Measurements from ENCODE around the gene MED17. TPM values are rescaled to one million over a fixed set of nuclear protein-coding genes. Genes with fewer than 3 reads are reported as not detected.
"Not testable (repeated sequence)": the region's sequence is repeated elsewhere in the genome, so short reads cannot be mapped to it uniquely, and the experiment has no call there.

The MED17 gene
- total RNA-seq, 1 donor from 2014 or later = 16.8 TPM

DNA sequence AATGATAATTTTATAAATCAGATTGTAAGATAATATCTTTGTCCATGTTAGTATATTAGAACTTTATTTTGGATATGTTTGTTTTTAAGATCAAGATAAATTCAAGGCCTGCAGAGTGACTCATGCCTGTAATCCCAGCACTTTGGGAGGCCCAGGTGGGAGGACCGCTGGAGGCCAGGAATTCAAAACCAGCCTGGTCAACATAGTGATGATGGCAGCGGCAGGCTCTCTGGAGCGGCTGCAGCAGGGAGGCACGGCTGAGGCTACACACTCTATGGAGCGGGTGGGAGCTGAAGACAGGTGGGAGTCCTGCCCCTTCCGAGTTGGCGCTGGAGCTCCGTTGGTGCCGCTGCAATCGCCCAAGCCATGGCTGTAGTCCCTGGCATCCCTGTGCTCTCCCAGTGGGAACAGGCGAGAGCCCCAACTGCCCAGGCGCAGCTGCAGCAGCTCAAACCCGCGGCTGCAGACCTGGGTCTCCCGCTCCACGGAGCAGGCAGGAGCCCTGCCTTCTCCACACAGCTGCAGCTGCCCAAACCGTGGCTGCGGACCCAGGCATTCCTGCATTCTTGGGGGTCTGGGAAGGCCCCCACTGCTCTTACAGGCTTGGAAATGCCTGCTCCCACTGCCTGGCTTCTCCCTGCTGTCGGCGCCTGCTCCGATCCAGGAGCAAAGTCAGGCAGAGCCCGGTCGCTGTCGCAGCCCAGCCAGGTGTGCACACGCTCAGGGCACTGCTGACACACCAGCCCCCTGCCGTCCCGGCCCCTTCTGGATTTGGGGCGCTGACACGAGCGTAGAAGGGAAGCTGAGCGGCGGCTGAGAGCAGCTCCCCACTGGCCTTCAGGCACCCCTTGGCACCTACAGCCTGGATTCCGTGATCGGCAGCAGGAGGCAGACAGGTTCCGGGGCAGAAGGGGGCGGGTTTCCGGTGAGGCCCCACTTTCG, 25.9 kb upstream of the MED17 start:
- no peak for DNase-seq (ENCODE audit: low read depth in 2 of 2)

DNA sequence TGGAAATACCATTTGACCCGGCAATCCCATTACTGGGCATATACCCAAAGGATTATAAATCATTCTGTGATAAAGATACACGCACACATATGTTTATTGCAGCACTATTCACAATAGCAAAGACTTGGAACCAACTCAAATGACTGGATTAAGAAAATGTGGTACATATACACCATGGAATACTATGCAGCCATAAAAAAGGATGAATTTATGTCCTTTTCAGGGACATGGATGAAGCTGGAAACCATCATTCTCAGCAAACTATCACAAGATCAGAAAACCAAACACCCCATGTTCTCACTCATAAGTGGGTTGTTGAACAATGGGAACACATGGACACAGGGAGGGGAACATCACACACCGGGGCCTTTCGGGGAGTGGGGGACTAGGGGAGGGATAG, 25.0 kb upstream of the MED17 start:
- not testable (repeated sequence) for DNase-seq (ENCODE audit: low read depth in 2 of 2)

DNA sequence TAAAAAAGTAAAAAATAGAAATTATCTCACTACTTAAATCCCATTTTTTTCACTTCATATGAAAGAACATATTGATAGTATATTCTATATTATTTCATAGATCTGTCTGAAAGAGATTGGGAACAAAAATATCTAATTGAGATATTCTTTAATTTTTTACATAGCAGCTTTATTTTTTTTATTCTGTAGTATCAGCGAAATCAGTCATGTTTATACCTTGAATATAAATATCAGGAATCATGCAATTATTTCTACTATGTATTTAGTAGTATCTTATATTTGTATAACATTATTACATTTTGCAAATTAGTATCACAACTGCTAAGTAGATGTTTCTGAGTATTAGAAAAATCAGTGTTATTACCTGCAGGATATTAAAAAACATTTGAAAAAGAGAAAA, 22.2 kb upstream of the MED17 start:
- DNase-seq (ENCODE audit: low read depth in 2 of 2) = no peak

DNA sequence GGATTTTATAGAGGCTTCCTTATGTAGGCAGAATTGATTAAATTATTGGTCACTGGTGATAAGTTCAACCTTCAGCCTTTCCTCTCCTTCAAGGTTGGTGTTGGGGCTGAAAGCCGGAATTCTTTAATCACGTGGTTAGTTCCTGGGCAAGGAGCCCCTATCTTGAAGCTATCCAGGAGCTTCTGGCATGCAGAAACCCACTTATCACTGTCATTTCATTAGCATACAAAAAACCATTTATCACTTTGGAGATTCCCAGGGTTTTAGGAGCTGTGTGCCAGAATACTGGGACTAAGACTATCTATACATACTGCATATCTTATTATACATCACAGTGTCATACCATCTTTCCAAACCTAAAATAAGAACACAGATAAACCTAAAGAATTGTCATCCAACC, 18.5 kb upstream of the MED17 start:
- no peak for DNase-seq (ENCODE audit: low read depth in 2 of 2)

DNA sequence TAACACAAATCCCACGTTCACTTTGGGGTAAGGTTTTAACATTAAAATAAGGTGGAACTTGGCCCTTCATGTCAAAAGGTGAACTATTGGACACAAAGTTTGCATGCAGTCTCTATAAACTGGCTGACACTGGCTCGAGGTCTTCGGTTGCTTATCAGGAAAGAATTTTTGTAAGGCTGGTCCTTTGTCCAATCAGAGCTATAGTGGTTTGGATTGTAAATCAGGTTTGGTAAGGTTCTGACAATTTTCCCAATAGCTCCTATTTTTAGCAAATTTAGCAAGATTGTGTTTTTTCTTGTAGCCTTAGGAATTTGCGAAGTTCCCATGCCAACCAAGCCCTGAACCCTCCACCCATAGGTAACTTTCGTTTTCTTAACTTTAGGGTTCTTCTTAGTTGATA, 17.6 kb upstream of the MED17 start:
- no peak for DNase-seq (ENCODE audit: low read depth in 2 of 2)

DNA sequence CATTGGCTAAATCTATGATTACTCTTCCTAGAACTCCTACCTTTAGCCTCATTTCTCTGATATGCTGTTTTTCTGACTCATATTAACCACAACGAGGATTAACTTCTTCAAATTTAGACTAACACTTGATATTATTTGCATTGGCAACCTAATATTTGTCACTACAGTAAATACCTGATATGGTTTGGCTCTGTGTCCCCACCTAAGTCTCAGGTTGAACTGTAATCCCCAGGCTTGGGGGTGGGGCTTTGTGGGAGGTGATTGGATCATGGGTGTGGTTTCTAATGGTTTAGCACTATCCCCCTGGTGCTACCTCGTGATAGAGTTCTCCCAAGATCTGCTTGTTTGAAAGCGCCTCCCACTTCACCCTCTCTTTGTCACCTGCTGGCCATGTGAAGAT, 17.1 kb upstream of the MED17 start:
- DNase-seq (ENCODE audit: low read depth in 2 of 2) = no peak

DNA sequence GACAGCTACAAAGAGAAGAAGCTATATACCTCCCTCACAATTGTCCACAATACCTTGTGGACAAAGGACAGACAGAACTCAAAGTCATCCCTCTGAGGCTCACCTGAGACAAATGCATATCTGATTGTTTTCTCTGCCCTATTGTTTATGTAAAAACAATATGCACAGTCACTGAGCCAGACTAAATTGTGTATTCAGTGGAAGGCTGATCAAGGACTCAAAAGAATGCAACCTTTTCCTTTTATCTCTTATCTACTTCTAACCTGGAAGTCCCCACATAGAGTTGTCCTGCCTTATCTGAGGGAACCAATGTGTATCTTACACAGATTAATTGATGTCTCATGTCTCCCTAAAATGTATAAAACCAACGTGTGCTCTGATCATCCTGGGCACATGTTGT, 13.9 kb upstream of the MED17 start:
- no peak for DNase-seq (ENCODE audit: low read depth in 2 of 2)

DNA sequence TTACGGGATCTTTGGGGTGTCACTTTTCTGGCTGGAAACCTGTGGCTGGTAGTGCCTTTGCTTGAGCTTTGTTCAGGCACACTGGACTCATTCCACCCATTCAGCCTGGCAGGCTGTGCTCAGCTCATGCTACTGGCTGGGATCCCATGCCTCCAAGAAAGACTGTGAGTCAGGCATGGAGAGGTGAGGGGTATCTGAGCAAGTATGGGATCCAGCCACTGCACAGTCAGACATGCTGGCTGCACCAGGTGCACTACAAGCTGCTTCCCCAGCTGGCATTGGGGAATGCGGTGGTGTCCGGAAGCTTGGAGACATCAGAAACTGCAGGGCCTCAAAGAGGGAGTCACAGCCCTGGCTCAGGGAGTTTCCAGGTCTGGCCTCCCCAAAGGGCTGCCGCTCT, 12.0 kb upstream of the MED17 start:
- no peak for DNase-seq (ENCODE audit: low read depth in 2 of 2)

DNA sequence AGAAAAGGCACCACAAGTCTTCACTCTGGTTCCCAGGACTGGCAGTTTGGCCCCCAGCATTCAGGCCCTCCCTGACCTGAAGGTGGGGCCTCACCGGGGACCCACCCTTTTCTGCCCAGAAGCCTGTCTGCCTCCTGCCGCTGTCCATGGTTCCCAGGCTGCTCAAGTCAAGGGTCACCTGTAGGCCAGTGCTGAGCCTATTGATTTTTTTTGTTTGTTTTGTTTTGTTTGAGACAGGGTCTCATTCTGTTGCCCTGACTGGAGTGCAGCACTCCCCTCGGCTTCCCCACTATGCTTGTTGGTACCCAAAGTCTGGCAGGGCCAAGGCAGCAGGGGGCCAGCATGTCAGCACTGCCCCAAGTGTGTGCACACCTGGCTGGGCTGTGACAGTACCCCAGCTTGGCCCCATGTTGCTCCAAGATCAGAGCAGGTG, 11.0 kb upstream of the MED17 start:
- no peak for DNase-seq (ENCODE audit: low read depth in 2 of 2)

DNA sequence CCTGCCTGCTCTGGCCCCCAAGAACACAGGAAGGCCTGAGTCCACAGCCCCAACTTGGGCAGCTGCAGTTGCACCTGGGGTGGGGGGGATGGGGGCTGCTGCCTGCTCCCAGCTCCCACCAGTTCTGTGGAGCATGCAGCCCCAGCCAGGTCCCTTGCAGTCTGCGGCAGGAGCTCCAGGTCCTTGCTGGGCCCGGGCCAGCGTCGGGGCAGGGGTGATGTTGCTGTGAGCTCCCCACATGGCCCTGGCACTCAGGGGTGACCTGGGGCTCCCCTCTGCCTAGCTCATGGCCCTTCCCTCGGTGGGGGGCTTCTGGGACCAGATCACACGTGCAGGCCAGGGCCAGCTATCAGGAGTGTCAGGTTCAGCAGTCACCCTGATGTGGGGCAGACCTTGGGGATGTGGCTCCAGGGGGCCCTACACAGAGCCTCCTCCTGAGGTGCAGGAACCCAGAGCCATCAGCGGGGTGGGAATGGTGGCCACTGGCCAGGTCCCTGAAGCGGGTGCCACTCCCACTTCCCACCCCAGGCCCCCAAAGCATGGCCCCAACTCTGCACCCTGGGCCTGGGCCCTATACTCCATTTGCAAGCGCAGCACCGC, 10.4 kb upstream of the MED17 start:
- DNase-seq (ENCODE audit: low read depth in 2 of 2) = no peak

DNA sequence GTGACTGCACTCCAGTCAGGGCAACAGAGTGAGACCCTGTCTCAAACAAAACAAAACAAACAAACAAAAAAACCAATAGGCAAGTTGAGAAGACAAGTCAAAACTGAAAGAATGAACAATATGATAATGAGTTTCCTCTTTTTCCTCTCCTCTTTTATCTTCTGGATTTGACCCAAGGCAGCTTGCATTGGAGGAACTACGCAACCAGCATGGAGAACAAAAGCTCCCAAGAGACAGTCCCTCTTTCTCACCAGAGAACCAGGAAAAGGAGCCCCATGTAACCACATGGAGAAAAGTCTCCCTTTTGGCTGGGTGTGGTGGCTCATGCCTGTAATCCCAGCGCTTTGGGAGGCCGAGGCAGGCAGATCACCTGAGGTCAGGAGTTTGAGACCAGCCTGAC, 9.5 kb upstream of the MED17 start:
- DNase-seq (ENCODE audit: low read depth in 2 of 2) = not testable (repeated sequence)

DNA sequence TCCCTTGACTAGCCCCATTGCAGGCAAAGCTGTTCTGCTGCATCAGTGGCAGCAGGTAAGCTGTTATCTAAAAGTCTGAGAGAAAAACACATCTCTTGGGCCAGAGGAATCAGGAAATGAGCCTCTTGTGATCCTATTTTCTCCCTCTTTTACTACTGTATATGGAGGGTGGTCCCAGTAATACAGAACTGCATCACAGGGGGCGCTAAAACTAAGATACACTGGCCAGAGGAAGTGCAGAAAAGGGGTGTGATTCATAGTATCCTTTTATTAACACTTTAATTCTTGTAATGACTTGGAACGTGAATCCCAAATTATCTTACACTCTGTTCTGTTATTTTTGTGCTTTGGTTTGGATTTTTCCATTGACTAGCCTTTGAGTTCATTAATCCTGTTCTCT, 8.8 kb upstream of the MED17 start:
- DNase-seq (ENCODE audit: low read depth in 2 of 2) = peak in 1 of 2 donors; percentile 28

DNA sequence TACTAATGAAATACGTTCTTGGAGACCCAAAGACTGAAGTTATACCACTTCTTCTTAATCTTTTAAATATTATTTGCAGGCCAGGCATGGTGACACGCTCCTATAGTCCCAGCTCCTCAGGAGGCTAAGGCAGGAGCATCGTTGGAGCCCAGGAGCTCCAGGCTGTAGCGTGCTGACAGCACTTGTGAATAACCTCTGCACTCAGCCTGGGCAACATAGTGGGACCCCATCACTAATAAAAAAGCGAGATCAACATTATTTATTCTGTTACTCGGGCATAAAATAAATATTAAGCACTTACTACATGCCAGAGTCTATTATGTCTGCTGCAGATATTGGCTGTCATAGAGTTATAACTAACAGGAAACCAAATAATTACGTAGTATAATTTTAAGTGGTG, 720 bp upstream of the MED17 start:
- DNase-seq (ENCODE audit: low read depth in 2 of 2) = no peak

DNA sequence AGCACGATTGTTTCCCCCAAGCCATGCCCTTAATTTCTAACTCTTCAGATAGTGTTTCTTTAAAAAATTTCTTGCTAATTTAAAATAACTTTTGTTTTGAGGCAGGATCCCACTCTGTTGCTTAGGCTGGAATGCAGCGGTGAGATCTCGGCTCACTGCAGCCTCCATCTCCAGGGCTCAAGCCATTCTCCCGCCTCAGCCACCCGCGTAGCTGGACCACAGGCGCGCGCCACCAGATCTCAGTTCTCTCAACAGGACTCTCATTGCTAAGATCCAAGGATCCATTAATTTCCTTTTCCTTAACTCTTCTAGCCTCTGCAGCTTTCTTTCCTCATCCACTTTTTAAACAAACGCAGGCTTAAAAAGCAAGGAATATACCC, 327 bp upstream of the MED17 start:
- no peak for DNase-seq (ENCODE audit: low read depth in 2 of 2)

DNA sequence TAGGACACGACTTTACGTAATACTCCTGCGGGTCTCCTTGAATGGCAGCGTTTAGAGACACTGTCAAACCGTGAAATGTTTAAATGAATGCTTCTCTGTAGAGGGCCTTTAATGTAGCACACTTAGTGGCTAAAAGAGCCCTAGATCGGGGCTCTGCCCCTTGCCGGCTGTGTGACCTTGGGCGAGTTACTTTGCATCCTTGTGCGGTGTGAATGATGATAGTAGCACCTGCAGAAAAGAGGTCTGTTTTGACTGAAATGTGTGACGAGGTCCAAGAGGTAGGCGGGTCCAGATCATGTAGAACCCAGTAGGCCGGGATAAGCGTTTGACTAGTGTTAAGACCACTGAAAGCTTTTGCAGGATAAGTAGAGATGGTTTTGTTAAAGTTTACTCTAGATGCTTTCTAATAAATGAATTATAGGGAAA, 866 bp downstream of the MED17 start:
- DNase-seq (ENCODE audit: low read depth in 2 of 2) = peak in 1 of 2 donors; percentile 20

DNA sequence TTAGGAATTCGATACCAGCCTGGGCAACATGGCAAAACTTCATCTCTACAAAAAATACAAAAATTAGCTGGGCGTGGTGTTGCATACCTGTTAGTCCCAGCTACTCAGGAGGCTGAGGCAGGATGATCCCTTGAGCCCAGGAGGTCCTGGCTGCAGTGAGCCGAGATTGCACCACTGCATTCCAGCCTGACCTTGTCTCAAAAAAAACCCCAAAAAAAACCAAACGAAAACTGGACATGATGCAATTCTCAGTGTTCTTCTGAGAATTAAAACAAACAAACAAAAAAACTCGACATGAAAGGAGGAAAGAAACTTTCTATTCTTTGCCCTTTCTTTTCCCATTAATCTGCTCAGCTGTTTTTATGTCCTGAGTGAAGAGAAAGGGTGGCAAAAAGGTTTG, 7.4 kb downstream of the MED17 start:
- no peak for DNase-seq (ENCODE audit: low read depth in 2 of 2)

DNA sequence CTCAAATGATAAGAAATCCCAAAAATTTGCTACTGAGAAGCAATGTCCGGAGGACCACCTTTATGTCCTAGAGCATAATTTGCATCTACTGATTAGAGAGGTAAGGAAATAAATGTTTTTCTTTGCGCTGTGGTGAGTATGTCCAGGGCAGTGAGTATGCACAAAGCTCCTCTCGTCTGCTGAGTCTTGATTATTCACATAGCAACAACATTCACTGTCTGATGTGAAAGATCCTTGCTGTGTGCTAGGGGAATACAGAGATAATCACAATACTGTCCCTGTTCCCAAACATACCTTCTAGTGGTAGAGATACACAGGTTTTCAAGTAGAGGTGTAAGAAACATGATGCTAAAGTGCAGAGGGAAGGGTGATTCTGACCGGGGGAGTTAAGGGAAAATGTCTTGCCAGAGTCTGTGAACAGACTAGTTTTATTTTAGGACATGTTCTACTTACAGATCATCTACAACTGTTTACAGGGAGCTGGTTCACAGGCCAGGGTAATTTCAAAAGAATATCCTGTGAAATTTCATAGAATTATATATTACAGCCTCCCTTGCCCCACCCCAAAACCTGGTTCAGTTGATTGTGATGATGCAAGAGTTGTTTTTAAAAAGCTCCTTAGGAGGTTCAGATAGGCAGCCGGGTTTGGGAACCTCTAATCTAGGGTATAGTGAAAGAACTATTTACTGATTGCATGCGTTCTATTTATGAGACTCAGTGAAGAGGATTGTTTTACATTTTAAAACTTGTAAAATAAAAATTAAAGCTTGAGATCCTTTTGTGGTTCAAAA, 12.6 kb downstream of the MED17 start:
- DNase-seq (ENCODE audit: low read depth in 2 of 2) = no peak

DNA sequence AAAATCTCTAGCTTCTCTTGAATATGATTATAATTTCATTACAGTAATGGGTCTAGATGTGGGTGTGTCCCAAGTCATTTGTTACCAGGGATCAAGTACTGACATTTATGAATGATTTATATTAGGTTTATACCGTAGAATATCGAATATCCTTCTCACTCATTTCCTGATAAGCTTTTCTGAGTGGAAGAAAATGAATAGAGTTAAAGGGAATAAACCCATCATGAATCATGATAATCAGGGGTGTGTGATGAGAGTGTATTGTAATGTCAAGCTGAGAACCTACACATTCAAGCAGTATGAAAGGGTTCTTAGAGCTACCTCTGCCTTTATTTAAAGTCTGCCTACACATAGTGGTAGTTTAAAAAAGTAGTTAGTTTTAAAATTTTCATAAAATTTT, 17.3 kb downstream of the MED17 start:
- DNase-seq (ENCODE audit: low read depth in 2 of 2) = no peak

DNA sequence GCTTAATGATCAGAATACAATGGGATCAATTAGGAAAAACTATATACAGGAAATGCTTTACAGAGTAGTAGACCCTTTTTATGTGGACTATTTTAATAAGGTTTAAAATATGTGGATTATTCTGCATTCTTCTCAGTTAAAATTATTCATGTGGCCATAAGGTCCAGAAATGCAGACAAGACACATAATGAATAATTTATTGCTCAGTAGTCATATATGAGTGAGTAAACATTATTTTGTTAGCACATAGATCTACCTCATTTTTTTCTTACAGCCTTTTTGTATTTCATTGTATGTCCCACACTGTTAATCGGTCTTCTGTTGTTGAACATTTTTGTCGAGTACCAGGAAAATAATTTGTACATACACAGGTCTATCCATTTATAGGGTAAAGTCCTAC, 20.8 kb downstream of the MED17 start:
- DNase-seq (ENCODE audit: low read depth in 2 of 2) = no peak

DNA sequence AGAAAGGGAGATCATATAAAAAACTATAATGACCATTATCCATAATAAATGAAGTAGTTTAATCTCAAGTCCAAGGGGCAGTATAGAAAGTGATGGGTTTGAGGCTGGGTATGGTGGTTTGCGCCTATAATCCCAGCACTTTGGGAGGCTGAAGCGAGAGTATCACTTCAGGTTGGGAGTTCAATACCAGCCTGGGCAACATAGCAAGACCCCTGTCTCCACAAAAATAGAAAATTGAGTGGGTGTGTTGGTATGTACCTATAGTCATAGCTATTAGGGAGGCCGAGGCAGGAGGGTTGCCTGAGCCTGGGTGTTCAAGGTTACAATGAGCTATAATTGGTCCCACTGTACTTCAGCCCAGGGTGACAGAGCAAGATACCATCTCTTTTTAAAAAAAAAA, 23.9 kb downstream of the MED17 start:
- no peak for DNase-seq (ENCODE audit: low read depth in 2 of 2)

DNA sequence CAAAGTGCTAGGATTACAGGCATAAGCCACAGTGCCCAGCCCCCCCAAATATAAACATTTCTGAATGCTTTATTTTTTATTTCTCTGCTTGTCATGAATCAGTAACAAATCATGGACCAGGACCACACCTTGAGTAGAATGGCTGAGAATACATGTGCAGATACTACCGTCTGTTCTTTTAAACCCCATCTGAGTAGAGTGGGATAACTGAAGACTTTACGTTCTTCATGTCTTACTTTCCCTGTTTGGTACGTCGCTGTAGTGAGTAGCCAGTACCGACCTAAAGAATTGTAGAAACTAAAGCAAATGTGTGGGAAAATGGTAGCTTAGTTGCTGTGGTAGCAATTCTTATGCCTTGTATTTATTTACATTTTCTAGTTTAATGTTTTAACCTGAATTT, 29.9 kb downstream of the MED17 start:
- DNase-seq (ENCODE audit: low read depth in 2 of 2) = no peak

DNA sequence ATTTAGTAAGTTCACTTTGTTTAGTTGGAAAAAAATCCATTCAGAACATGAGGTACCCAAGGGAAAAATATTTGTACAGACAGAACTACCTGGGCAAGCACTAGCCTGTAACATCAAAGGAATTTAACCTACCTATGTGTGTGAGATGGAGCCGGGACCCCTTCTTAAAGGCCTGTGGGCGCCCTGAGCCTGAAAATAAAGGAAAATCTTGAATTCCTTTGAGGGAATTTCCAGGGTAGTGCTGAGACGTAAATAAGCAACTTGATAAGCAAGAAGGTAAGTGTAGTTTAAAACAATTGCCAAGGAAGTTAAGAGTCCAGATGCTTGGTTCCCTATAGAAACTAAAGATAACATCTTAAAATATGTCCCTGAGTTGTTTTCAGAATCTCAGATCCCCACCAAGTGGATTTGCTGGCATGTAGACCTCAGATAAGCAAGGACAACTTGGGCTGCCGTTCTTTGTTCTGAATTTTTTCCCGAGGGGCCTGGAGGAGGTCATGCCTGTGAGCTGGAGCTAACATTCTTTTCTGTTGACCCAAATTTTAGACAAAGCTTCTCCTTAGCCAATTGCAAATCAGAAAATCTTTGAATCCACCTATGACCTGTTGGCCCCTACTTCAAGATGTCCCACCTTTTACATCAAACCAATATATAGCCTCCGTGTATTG, 31.0 kb downstream of the MED17 start:
- DNase-seq (ENCODE audit: low read depth in 2 of 2) = no peak
